Progenitor cell of endocrine pancreas (in vitro differentiated cells): ENCODE measurements around the gene ADA. TPM values are rescaled to one million over a fixed set of nuclear protein-coding genes. Genes with fewer than 3 reads are reported as not detected.
A peak's percentile ranks its signal among the peaks of the same experiment; 100 is the strongest.

ENCODE experiments used
- DNase-seq: peaks from one replicate; pipeline ENCODE4 v3.0.0; 2021; ENCODE audit warnings: low spot score; ENCODE audit not compliant: unreplicated experiment
- H3K27ac Mint-ChIP-seq: 2 replicates; pipeline ENCODE4 v1.8.0; 2021; ENCODE audit warnings: mild to moderate bottlenecking, moderate library complexity, mixed read lengths
- H3K27me3 Mint-ChIP-seq: 2 replicates; pipeline ENCODE4 v1.8.0; 2021; ENCODE audit warnings: mixed read lengths
- H3K36me3 Mint-ChIP-seq: 2 replicates; pipeline ENCODE4 v1.8.0; 2022; ENCODE audit warnings: mixed read lengths; ENCODE audit not compliant: insufficient read depth
- H3K4me1 Mint-ChIP-seq: 2 replicates; pipeline ENCODE4 v1.8.0; 2021; ENCODE audit warnings: low read depth, mixed read lengths
- H3K4me3 Mint-ChIP-seq: 2 replicates; pipeline ENCODE4 v1.8.0; 2021; ENCODE audit warnings: low read depth, mild to moderate bottlenecking, moderate library complexity, mixed read lengths
- H3K9me3 Mint-ChIP-seq: 2 replicates; pipeline ENCODE4 v1.8.0; 2021; ENCODE audit warnings: low read depth, mixed read lengths
- total RNA-seq: library from RNA; stranded (reverse); gene quantifications from 2 replicates; pipeline ENCODE4 v1.2.1, GENCODE V29; 2021
- TF ChIP-seq, protein P1 (sequence below): fragments of 200-600 bp; sonication (generic); IDR thresholded peaks from one replicate; pipeline ENCODE4 v1.5.0; 2021; ENCODE audit warnings: antibody characterized with exemption, mild to moderate bottlenecking; ENCODE audit not compliant: unreplicated experiment

The ADA gene
- total RNA-seq, 1 donor from 2014 or later: 11.4 TPM

DNA sequence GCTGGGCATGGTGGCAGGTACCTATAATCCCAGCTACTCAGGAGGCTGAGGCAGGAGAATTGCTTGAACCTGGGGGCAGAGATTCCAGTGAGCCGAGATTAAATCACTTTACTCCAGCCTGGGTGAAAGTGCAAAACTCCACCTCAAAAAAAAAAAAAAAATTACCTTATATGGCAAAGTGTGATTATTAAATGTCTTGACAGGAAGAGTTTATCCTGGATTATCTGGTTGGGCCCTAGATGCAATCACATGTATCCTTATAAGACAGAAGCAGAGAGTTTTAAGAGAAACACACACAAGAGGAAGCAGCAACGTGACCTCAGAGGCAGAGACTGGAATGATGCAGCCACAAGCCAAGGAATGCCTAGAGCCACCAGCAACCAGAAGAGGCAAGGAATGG is 11.0 kb downstream of the ADA start:
- TF ChIP-seq, protein P1, sequence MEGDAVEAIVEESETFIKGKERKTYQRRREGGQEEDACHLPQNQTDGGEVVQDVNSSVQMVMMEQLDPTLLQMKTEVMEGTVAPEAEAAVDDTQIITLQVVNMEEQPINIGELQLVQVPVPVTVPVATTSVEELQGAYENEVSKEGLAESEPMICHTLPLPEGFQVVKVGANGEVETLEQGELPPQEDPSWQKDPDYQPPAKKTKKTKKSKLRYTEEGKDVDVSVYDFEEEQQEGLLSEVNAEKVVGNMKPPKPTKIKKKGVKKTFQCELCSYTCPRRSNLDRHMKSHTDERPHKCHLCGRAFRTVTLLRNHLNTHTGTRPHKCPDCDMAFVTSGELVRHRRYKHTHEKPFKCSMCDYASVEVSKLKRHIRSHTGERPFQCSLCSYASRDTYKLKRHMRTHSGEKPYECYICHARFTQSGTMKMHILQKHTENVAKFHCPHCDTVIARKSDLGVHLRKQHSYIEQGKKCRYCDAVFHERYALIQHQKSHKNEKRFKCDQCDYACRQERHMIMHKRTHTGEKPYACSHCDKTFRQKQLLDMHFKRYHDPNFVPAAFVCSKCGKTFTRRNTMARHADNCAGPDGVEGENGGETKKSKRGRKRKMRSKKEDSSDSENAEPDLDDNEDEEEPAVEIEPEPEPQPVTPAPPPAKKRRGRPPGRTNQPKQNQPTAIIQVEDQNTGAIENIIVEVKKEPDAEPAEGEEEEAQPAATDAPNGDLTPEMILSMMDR: no peak
- Mint-ChIP-seq H3K36me3 (peaks cover 1% of the 10 kb centered on the region), H3K4me1 (peaks cover 21% of the 10 kb centered on the region), H3K9me3 (no peaks in the 10 kb centered on the region), H3K27me3 (no peaks in the 10 kb centered on the region), H3K27ac (peak overlapping the region; percentile 26), H3K4me3 (no peak overlapping the region)
- no peak for DNase-seq

DNA sequence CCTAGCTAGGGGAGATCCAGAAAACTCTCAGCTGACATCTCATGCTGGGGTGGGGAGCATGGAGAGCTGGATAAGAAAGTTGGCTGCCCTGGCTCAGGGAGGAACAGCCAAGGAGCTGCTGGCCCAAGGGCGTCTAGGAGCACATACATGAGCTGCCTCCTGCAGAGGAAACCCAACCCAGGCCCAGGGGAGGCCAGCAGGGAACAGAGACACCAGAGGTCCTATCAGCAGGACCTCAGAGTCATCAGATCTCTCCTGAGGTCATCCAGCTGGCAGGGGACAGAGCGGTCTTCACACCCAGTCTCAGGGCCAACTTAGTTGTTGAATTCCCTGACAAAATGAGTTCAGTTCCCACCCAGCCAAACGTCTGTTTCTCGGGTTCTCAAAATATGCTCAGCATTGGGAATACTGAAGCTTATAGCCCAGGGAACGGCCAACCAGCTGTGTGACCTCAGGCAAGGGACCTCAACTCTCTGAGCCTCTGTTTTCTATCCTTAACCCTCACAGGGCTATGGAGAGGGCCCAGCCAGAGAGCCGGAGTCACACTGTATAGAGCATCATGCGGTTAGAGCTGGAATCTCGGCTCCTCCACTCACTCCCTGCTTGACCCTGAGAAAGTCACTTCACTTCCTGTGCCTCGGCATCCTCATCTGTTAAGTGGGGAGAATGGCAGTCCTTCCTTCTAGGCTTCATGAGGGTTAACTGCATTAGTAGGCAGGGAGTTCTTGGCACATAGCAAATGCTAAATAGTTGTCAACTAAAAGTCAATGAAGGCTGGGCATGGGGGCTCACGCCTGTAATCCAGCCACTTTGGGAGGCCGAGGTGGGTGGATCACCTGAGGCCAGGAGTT is 13.8 kb downstream of the ADA start:
- Mint-ChIP-seq H3K27ac (no peak overlapping the region), H3K9me3 (no peaks in the 10 kb centered on the region), H3K27me3 (no peaks in the 10 kb centered on the region), H3K36me3 (peaks cover 1% of the 10 kb centered on the region), H3K4me3 (no peak overlapping the region), H3K4me1 (peaks cover 22% of the 10 kb centered on the region)
- no peak for DNase-seq
- TF ChIP-seq, protein P1: no peak

DNA sequence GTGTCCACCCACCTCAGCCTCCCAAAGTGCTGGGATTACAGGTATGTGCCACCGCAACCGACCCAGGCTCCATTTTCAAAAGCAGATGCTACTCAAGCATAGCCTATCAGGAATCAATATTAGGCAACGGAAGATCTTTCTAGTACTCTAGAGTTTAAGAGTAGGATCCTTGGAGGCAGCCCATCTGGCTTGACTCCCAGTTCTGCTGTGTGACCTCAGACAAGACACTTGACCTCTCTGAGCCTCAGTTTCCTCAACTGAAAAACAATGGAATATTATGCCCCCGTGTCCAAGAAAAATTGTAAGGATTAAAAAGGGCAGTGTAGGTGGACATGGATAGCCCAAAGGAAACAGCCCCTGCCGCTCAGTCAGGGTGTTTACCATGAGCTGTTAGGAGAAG is 14.5 kb downstream of the ADA start:
- peaks cover 15% of the 10 kb centered on the region for H3K4me1 Mint-ChIP-seq
- H3K27me3 Mint-ChIP-seq: peaks cover 2% of the 10 kb centered on the region
- TF ChIP-seq, protein P1: no peak

DNA sequence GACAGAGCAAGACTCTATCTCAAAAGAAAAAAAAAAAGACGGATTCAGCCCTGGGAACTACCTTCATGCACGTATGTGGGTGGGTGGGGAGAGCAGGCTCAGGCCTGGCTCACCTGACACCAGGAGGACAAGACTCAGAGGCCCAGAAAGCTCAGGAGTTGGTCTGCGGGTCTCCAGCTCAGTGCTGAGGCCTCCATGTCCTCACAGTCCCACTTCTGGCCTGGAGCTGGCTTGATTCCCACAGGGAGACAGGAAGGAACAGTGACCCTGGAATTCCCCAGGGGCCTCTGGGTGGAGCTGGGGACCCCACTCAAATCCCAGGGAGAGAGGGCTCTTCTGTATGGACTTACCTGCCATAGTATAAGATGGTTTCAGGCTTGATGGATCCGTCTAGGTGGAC is 15.6 kb downstream of the ADA start:
- peaks cover 10% of the 10 kb centered on the region for H3K4me1 Mint-ChIP-seq
- no peaks in the 10 kb centered on the region for H3K9me3 Mint-ChIP-seq
- DNase-seq: no peak
- H3K27ac Mint-ChIP-seq: no peak overlapping the region
- H3K36me3 Mint-ChIP-seq: peaks cover 1% of the 10 kb centered on the region
- no peak overlapping the region for H3K4me3 Mint-ChIP-seq
- TF ChIP-seq, protein P1: no peak
- peaks cover 8% of the 10 kb centered on the region for H3K27me3 Mint-ChIP-seq

More for the DNA sequence above, 14.5 kb downstream of the ADA start:
- DNase-seq: no peak
- Mint-ChIP-seq H3K27ac (no peak overlapping the region), H3K9me3 (no peaks in the 10 kb centered on the region), H3K36me3 (peaks cover 1% of the 10 kb centered on the region), H3K4me3 (no peak overlapping the region)

DNA sequence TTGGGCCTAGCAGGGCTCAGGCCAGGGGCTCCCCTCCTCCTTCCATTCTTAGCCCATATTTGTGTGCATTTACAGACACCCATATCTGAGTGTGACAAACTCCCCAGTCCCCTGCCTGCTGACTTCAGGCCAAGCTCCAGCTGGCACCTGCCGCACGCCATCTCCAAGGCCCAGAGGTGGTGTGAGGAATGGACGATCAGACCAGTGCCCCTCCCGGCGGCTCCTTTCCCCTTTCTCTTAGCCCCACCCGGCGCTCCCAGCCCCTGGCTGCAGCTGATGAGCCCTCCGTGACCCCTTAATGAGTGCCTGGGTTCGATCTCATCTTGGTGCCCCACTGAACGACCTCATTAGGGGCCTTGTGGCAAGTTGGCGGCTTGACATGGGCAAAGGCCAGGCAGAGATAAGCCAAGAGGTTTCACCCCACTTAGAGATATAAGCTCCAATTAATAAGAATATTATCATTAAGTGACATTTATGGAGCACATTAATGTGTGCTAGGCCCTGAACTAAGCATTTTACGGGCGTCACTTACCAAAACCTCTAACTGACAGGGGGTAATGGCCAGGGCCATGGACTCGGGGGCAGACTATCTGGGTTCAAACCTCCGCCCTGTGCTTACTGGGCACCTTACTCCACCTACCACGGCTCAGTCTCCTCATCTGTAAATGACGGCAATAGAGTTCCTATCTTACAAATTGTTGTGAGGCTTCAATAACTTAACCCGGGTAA is 17.5 kb downstream of the ADA start:
- no peak for DNase-seq
- H3K4me1 Mint-ChIP-seq: peaks cover 10% of the 10 kb centered on the region
- H3K36me3 Mint-ChIP-seq: no peaks in the 10 kb centered on the region
- H3K27ac Mint-ChIP-seq: no peak overlapping the region
- no peaks in the 10 kb centered on the region for H3K9me3 Mint-ChIP-seq
- H3K27me3 Mint-ChIP-seq: peaks cover 13% of the 10 kb centered on the region
- TF ChIP-seq, protein P1: no peak
- no peak overlapping the region for H3K4me3 Mint-ChIP-seq
